CD4-positive, alpha-beta T cell (primary cell): Measurements from ENCODE around the gene KCNC1. TPM values are rescaled to one million over a fixed set of nuclear protein-coding genes. Genes with fewer than 3 reads are reported as not detected.

Experiments
- ATAC-seq: fragments of 200-7000 bp; cut with Tn5 transposase; one replicate; pipeline ENCODE4 v1.10.0; 2022; ENCODE audit warnings: mild to moderate bottlenecking; ENCODE audit not compliant: poor library complexity
- CTCF ChIA-PET: fragments of 350-600 bp; sonication (Branson Sonifier 250); formaldehyde crosslinking; loops from one replicate; lab custom pipeline; 2021; ENCODE audit warnings: antibody characterized with exemption, inconsistent platforms; lab: Charles Lee
- POLR2A ChIA-PET: fragments of 350-600 bp; sonication (Branson Sonifier 250); formaldehyde crosslinking; loops from one replicate; lab custom pipeline; 2021; ENCODE audit warnings: antibody characterized with exemption, inconsistent platforms; lab: Charles Lee
- DNase-seq, 14 experiments: peaks; one replicate each; pipeline ENCODE4 v3.0.0-alpha.2; 2013 to 2020; ENCODE audit warnings: mixed read lengths in 2 of 14
- H3K27ac ChIP-seq, 2 donors: one replicate each; pipeline versions ENCODE4 v1.5.1 to v1.7.0; 2013; ENCODE audit warnings: low read length in 2 of 2, low read depth in 1 of 2, mild to moderate bottlenecking in 1 of 2
- H3K27me3 ChIP-seq, 2 experiments: 1 replicate in 1 of 2; 2 replicates in 1 of 2; pipeline versions ENCODE4 v1.6.1 to v1.7.0; 2013; ENCODE audit warnings: low read length in 2 of 2, control low read depth in 1 of 2, mild to moderate bottlenecking in 1 of 2, moderate library complexity in 1 of 2; ENCODE audit not compliant: insufficient read depth in 2 of 2, control insufficient read depth in 1 of 2
- H3K36me3 ChIP-seq: one replicate; pipeline ENCODE4 v1.6.1; 2013; ENCODE audit warnings: low read length, control low read depth; ENCODE audit not compliant: insufficient read depth
- H3K4me1 ChIP-seq: one replicate; pipeline ENCODE4 v1.6.1; 2013; ENCODE audit warnings: low read length, control low read depth; ENCODE audit not compliant: insufficient read depth
- H3K4me3 ChIP-seq: one replicate; pipeline ENCODE4 v1.5.1; 2013; ENCODE audit warnings: mild to moderate bottlenecking, low read length, moderate library complexity
- H3K9me3 ChIP-seq, 2 experiments: 1 replicate in 1 of 2; 2 replicates in 1 of 2; pipeline versions ENCODE4 v1.6.1 to v1.7.0; 2013; ENCODE audit warnings: low read length in 2 of 2, mild to moderate bottlenecking in 2 of 2, control low read depth in 1 of 2, moderate library complexity in 1 of 2; ENCODE audit not compliant: control insufficient read depth in 1 of 2, insufficient read depth in 1 of 2
- H3K27ac Mint-ChIP-seq: one replicate; pipeline ENCODE4 v1.8.0; 2020; ENCODE audit warnings: mixed read lengths
- H3K27me3 Mint-ChIP-seq: one replicate; pipeline ENCODE4 v1.8.0; 2021; ENCODE audit warnings: mixed read lengths
- H3K36me3 Mint-ChIP-seq: one replicate; pipeline ENCODE4 v1.8.0; 2021; ENCODE audit warnings: low read depth, mixed read lengths
- H3K4me1 Mint-ChIP-seq: one replicate; pipeline ENCODE4 v1.8.0; 2021; ENCODE audit warnings: low read depth, mixed read lengths
- H3K4me3 Mint-ChIP-seq: one replicate; pipeline ENCODE4 v1.8.0; 2020; ENCODE audit warnings: mild to moderate bottlenecking, mixed read lengths
- H3K9me3 Mint-ChIP-seq: one replicate; pipeline ENCODE4 v1.8.0; 2020; ENCODE audit warnings: mixed read lengths
- CTCF ChIP-seq: fragments of 200-600 bp; IDR thresholded peaks from one replicate; pipeline ENCODE4 v1.8.0; 2022; ENCODE audit warnings: antibody characterized with exemption, mild to moderate bottlenecking
- intact Hi-C, 2 experiments: fragments of 100-400 bp; cut with DNase I in 1 of 2; cut with micrococcal nuclease in 1 of 2; formaldehyde crosslinking; loops; one replicate each; pipeline versions ENCODE4 v1.15.1 to v1.9.0; 2023 to 2025; cut with DNase I, micrococcal nuclease
- total RNA-seq, 174 experiments: library from RNA in 2 of 174; stranded (reverse) in 2 of 174; gene quantifications; one replicate each; pipeline ENCODE4 v1.2.3 and lab custom pipeline; 2021 to 2026

The KCNC1 gene
- total RNA-seq, 2 experiments from 2014 or later: not detected

GRCh38 chr11:17750013-17750800, 15.6 kb downstream of the KCNC1 start:
- peaks cover 26% of the 10 kb centered on the region for H3K27me3 Mint-ChIP-seq
- intact Hi-C loops: no loop called here
- no peaks in the 10 kb centered on the region for H3K9me3 Mint-ChIP-seq

GRCh38 chr11:17750801-17751165, 16.2 kb downstream of the KCNC1 start:
- H3K4me1 Mint-ChIP-seq: no peaks in the 10 kb centered on the region
- H3K9me3 Mint-ChIP-seq: no peaks in the 10 kb centered on the region
- intact Hi-C loops: no loop called here
- H3K4me1 ChIP-seq: no peaks in the 10 kb centered on the region
- TF ChIP-seq CTCF: no peak
- ChIA-PET CTCF (no interaction called here), POLR2A (no interaction called here)
- H3K36me3 ChIP-seq: no peaks in the 10 kb centered on the region
- DNase-seq: no peak
- H3K4me3 Mint-ChIP-seq: no peak overlapping the region
- no peaks in the 10 kb centered on the region for H3K9me3 ChIP-seq
- H3K36me3 Mint-ChIP-seq: no peaks in the 10 kb centered on the region
- H3K4me3 ChIP-seq: no peak overlapping the region
- ATAC-seq: no peak
- no peak overlapping the region for H3K27ac ChIP-seq
- H3K27me3 ChIP-seq: peaks cover 0 to 3% of the 10 kb centered on the region in 2 experiments
- peaks cover 22% of the 10 kb centered on the region for H3K27me3 Mint-ChIP-seq
- no peak overlapping the region for H3K27ac Mint-ChIP-seq

More at GRCh38 chr11:17750013-17750800, 15.6 kb downstream of the KCNC1 start:
- Mint-ChIP-seq H3K27ac (no peak overlapping the region), H3K36me3 (no peaks in the 10 kb centered on the region), H3K4me3 (no peak overlapping the region), H3K4me1 (no peaks in the 10 kb centered on the region)
- Histone ChIP-seq H3K4me1 (no peaks in the 10 kb centered on the region), H3K36me3 (no peaks in the 10 kb centered on the region), H3K27ac (no peak overlapping the region), H3K4me3 (no peak overlapping the region), H3K9me3 (peaks cover 0 to under 1% of the 10 kb centered on the region in 2 experiments), H3K27me3 (peaks cover 0 to 3% of the 10 kb centered on the region in 2 experiments)
- TF ChIP-seq CTCF: no peak
- ChIA-PET POLR2A (no interaction called here), CTCF (no interaction called here)
- DNase-seq (no peak), ATAC-seq (no peak)

GRCh38 chr11:17751558-17751957, 17.0 kb downstream of the KCNC1 start:
- no peak overlapping the region for H3K27ac ChIP-seq
- no peaks in the 10 kb centered on the region for H3K9me3 Mint-ChIP-seq
- DNase-seq (no peak), ATAC-seq (no peak)
- no peak overlapping the region for H3K4me3 Mint-ChIP-seq
- TF ChIP-seq CTCF: no peak
- H3K4me1 Mint-ChIP-seq: no peaks in the 10 kb centered on the region
- no peaks in the 10 kb centered on the region for H3K4me1 ChIP-seq
- no peak overlapping the region for H3K4me3 ChIP-seq
- peaks cover 0 to 3% of the 10 kb centered on the region in 2 experiments for H3K27me3 ChIP-seq
- H3K36me3 Mint-ChIP-seq: no peaks in the 10 kb centered on the region
- POLR2A ChIA-PET: no interaction called here
- H3K9me3 ChIP-seq: no peaks in the 10 kb centered on the region
- CTCF ChIA-PET: no interaction called here
- intact Hi-C loops: no loop called here
- no peak overlapping the region for H3K27ac Mint-ChIP-seq
- no peaks in the 10 kb centered on the region for H3K36me3 ChIP-seq
- H3K27me3 Mint-ChIP-seq: peaks cover 20% of the 10 kb centered on the region
